Measurements from ENCODE around the gene CHFR. TPM values are rescaled to one million over a fixed set of nuclear protein-coding genes. Genes with fewer than 3 reads are reported as not detected.
"Not testable (repeated sequence)": the region's sequence is repeated elsewhere in the genome, so short reads cannot be mapped to it uniquely, and the experiment has no call there.

CHFR gene
- total RNA-seq, 1 donor from 2014 or later = 98.4 TPM

- intact Hi-C loops (cut with micrococcal nuclease) = no loop called here
These were observed 74.0 kb downstream of the CHFR start for GRCh38 chr12:132813443-132813842.

GRCh38 chr12:132812631-132813305, 74.6 kb downstream of the CHFR start:
- intact Hi-C loops (cut with micrococcal nuclease) = no loop called here

- intact Hi-C loops (cut with micrococcal nuclease) = loop anchor here (2.0 kb wide), 1 partner anchor 41 kb away; no protein-coding TSS in a partner anchor
These were observed 78.0 kb downstream of the CHFR start for GRCh38 chr12:132809391-132809790.

- intact Hi-C loops (cut with micrococcal nuclease) = loop anchor here (2.0 kb wide), 1 partner anchor 39 kb away; no protein-coding TSS in a partner anchor
These were observed 79.9 kb downstream of the CHFR start for GRCh38 chr12:132807295-132808092.

- intact Hi-C loops (cut with micrococcal nuclease) = no loop called here
These were observed 80.5 kb downstream of the CHFR start for GRCh38 chr12:132806857-132807256.

- intact Hi-C loops (cut with micrococcal nuclease) = no loop called here
These were observed 83.0 kb downstream of the CHFR start for GRCh38 chr12:132804426-132804861.

GRCh38 chr12:132803888-132804287, 83.5 kb downstream of the CHFR start:
- intact Hi-C loops (cut with micrococcal nuclease) = no loop called here

- intact Hi-C loops (cut with micrococcal nuclease) = no loop called here
These were observed 84.3 kb downstream of the CHFR start for GRCh38 chr12:132803125-132803524.

- intact Hi-C loops (cut with micrococcal nuclease) = no loop called here
These were observed 85.7 kb downstream of the CHFR start for GRCh38 chr12:132801741-132802140.

GRCh38 chr12:132798836-132799235, 88.6 kb downstream of the CHFR start:
- intact Hi-C loops (cut with micrococcal nuclease) = no loop called here

- intact Hi-C loops (cut with micrococcal nuclease) = no loop called here
These were observed 89.4 kb downstream of the CHFR start for GRCh38 chr12:132797820-132798570.

GRCh38 chr12:132795847-132796246, 91.6 kb downstream of the CHFR start:
- intact Hi-C loops (cut with micrococcal nuclease) = no loop called here

GRCh38 chr12:132791940-132792339, 95.5 kb downstream of the CHFR start:
- intact Hi-C loops (cut with micrococcal nuclease) = not testable (repeated sequence)

GRCh38 chr12:132789099-132789471, 98.3 kb downstream of the CHFR start:
- intact Hi-C loops (cut with micrococcal nuclease) = no loop called here

- intact Hi-C loops (cut with micrococcal nuclease) = no loop called here
These were observed 98.9 kb downstream of the CHFR start for GRCh38 chr12:132788375-132789098.

- intact Hi-C loops (cut with micrococcal nuclease) = no loop called here
These were observed 99.5 kb downstream of the CHFR start for GRCh38 chr12:132787877-132788276.

GRCh38 chr12:132786192-132786591, 101.2 kb downstream of the CHFR start:
- intact Hi-C loops (cut with micrococcal nuclease) = no loop called here

GRCh38 chr12:132784580-132784979, 102.8 kb downstream of the CHFR start:
- intact Hi-C loops (cut with micrococcal nuclease) = no loop called here

- intact Hi-C loops (cut with micrococcal nuclease) = no loop called here
These were observed 103.4 kb downstream of the CHFR start for GRCh38 chr12:132783917-132784531.

Data from T-helper 1 cell treated with Interleukin-12 subunit alpha and Interleukin-12 subunit beta and Interleukin-4 antibody, amounts not matched to agents 30 ng/mL and 1 ng/mL, for 36 hours (primary cell).